HepG2 (cell line): ENCODE measurements around the gene CPXM2. TPM values are rescaled to one million over a fixed set of nuclear protein-coding genes. Genes with fewer than 3 reads are reported as not detected.

ENCODE experiments used
- ATAC-seq: fragments of 200-7000 bp; cut with Tn5 transposase; 3 replicates; pipeline ENCODE4 v1.9.1; 2020; ENCODE audit warnings: mild to moderate bottlenecking, moderate library complexity
- BruUV-seq: library from RNA; stranded (reverse); fragments of 400-500 nt; replicated peaks from 2 replicates; lab custom pipeline; 2021; lab: Mats Ljungman, UMichigan
- CTCF ChIA-PET: fragments of 300-600 bp; formaldehyde crosslinking; extraction: SDS; loops from one replicate; lab custom pipeline; 2021; ENCODE audit warnings: low total read pairs, inconsistent platforms, low intra/inter-chr PET ratio; lab: Yijun Ruan, JAX
- POLR2A ChIA-PET: fragments of 350-600 bp; sonication (Branson Sonifier 250); formaldehyde crosslinking; loops from one replicate; lab custom pipeline; 2020; ENCODE audit warnings: antibody characterized with exemption, inconsistent platforms; lab: Yijun Ruan, JAX
- DNase-seq: peaks from one replicate; pipeline ENCODE4 v3.0.0-alpha.2; 2015; ENCODE audit warnings: low spot score
- FAIRE-seq: peaks from 3 replicates; lab custom pipeline; 2011; peaks lifted over from hg19 to GRCh38; lab: Jason Lieb, UNC
- H2AFZ ChIP-seq: one replicate; pipeline ENCODE4 v1.6.1; 2011; ENCODE audit warnings: low read length, inconsistent platforms
- H3K27ac ChIP-seq: fragments of 300-600 bp; 3 replicates; pipeline ENCODE4 v1.8.0; 2011; ENCODE audit warnings: mixed run types, mild to moderate bottlenecking, mixed read lengths, low read length, inconsistent platforms; ENCODE audit not compliant: insufficient read depth; ENCODE audit errors: extremely low read length
- H3K27me3 ChIP-seq, 2 experiments: fragments of 200-600 bp in 1 of 2; 2 replicates in 1 of 2; 3 replicates in 1 of 2; pipeline versions ENCODE4 v1.6.0 to v1.8.0; 2011; ENCODE audit warnings: low read length in 2 of 2, mild to moderate bottlenecking in 2 of 2, moderate library complexity in 2 of 2, inconsistent platforms in 1 of 2; ENCODE audit not compliant: insufficient read depth in 2 of 2, control insufficient read depth in 1 of 2
- H3K36me3 ChIP-seq, 2 experiments: fragments of 200-600 bp in 1 of 2; replicated peaks in 1 of 2; 2 replicates in 1 of 2; 3 replicates in 1 of 2; pipeline versions ENCODE4 v1.5.1 to v1.8.0; 2011; ENCODE audit warnings: low read length in 2 of 2, inconsistent platforms in 1 of 2; ENCODE audit not compliant: insufficient read depth in 2 of 2, control insufficient read depth in 1 of 2
- H3K4me1 ChIP-seq: 2 replicates; pipeline ENCODE4 v1.5.1; 2012; ENCODE audit warnings: low read length, inconsistent platforms; ENCODE audit not compliant: insufficient read depth
- H3K4me2 ChIP-seq: 2 replicates; pipeline ENCODE4 v1.6.0; 2011; ENCODE audit warnings: low read depth, low read length, inconsistent platforms
- H3K4me3 ChIP-seq, 3 experiments: fragments of 200-600 bp in 1 of 3; sonication (generic), shearing (Covaris generic) in 1 of 3; replicated peaks in 1 of 3; 2 replicates each; pipeline ENCODE4 v1.5.1; 2011 to 2016; ENCODE audit warnings: low read length in 3 of 3, inconsistent platforms in 2 of 3, low read depth in 2 of 3, mild to moderate bottlenecking in 2 of 3, control low read depth in 1 of 3, mixed read lengths in 1 of 3; ENCODE audit not compliant: insufficient read depth in 1 of 3
- H3K79me2 ChIP-seq: one replicate; pipeline ENCODE4 v1.6.1; 2011; ENCODE audit warnings: low read length, inconsistent platforms; ENCODE audit not compliant: insufficient read depth
- H3K9ac ChIP-seq: 2 replicates; pipeline ENCODE4 v1.6.0; 2011; ENCODE audit warnings: mild to moderate bottlenecking, low read depth, low read length, inconsistent platforms; ENCODE audit not compliant: insufficient read depth
- H3K9me3 ChIP-seq: 2 replicates; pipeline ENCODE4 v1.5.1; 2012; ENCODE audit warnings: mild to moderate bottlenecking, low read length
- H4K20me1 ChIP-seq: 2 replicates; pipeline ENCODE4 v1.6.0; 2011; ENCODE audit warnings: inconsistent platforms, mild to moderate bottlenecking, low read length, moderate library complexity; ENCODE audit not compliant: insufficient read depth
- ADNP ChIP-seq: sonication (generic); formaldehyde crosslinking; IDR thresholded peaks from 2 replicates; pipeline ENCODE4 v1.4.0; 2020; ENCODE audit warnings: missing genetic modification reagents
- CBX2 ChIP-seq, 2 experiments: fragments of 200-600 bp in 1 of 2; sonication (generic); formaldehyde crosslinking in 1 of 2; IDR thresholded peaks; 2 replicates each; pipeline versions ENCODE4 v1.7.0 to v1.8.1; 2018 to 2022; ENCODE audit warnings: low read depth in 2 of 2, low read length in 1 of 2, mild to moderate bottlenecking in 1 of 2, missing genetic modification reagents in 1 of 2
- GPN1 ChIP-seq: sonication (generic); formaldehyde crosslinking; IDR thresholded peaks from 2 replicates; pipeline ENCODE4 v1.5.1; 2020; ENCODE audit warnings: missing genetic modification reagents, borderline replicate concordance
- MATR3 ChIP-seq: sonication (generic); formaldehyde crosslinking; IDR thresholded peaks from 2 replicates; pipeline ENCODE4 v1.4.0; 2020; ENCODE audit warnings: missing genetic modification reagents
- MTF1 ChIP-seq: sonication (generic); formaldehyde crosslinking; IDR thresholded peaks from 2 replicates; pipeline ENCODE4 v1.5.0; 2020; ENCODE audit warnings: missing genetic modification reagents
- THYN1 ChIP-seq: sonication (generic); formaldehyde crosslinking; IDR thresholded peaks from 2 replicates; pipeline ENCODE4 v1.8.1; 2023; ENCODE audit warnings: low read depth, mild to moderate bottlenecking, moderate library complexity, missing genetic modification reagents, borderline replicate concordance
- YEATS4 ChIP-seq: sonication (generic); formaldehyde crosslinking; IDR thresholded peaks from 2 replicates; pipeline ENCODE4 v1.4.0; 2020; ENCODE audit warnings: missing genetic modification reagents, borderline replicate concordance
- ZFYVE20 ChIP-seq: sonication (generic); formaldehyde crosslinking; IDR thresholded peaks from 2 replicates; pipeline ENCODE4 v1.8.0; 2023; ENCODE audit warnings: low read depth, mild to moderate bottlenecking, moderate library complexity, missing genetic modification reagents, borderline replicate concordance
- ZNF143 ChIP-seq: sonication (generic); formaldehyde crosslinking; IDR thresholded peaks from 2 replicates; pipeline ENCODE4 v1.4.0; 2020; ENCODE audit warnings: missing genetic modification reagents
- ZNF180 ChIP-seq: sonication (generic); formaldehyde crosslinking; IDR thresholded peaks from 2 replicates; pipeline ENCODE4 v1.4.0; 2020; ENCODE audit warnings: low read depth, missing genetic modification reagents, borderline replicate concordance
- ZNF383 ChIP-seq: sonication (generic); formaldehyde crosslinking; IDR thresholded peaks from 2 replicates; pipeline ENCODE4 v1.4.0; 2020; ENCODE audit warnings: missing genetic modification reagents, mild to moderate bottlenecking, borderline replicate concordance
- ZNF720 ChIP-seq: sonication (generic); formaldehyde crosslinking; IDR thresholded peaks from 2 replicates; pipeline ENCODE4 v1.4.0; 2020; ENCODE audit warnings: missing genetic modification reagents
- WGBS: methylation state at CpG from one replicate; pipeline ENCODE4 v1.1.6; 2017; ENCODE audit warnings: low lambda C conversion rate; 5-methylcytosine and 5-hydroxymethylcytosine counted together
- in situ Hi-C: cut with HindIII; loops from 2 replicates; pipeline ENCODE4 v1.10.0; 2017; ENCODE audit warnings: low pct_unique_long_range_greater_than_20kb; ENCODE audit not compliant: extremely low pct_ligation_motif_present
- intact Hi-C: fragments of 100-400 bp; cut with micrococcal nuclease; formaldehyde crosslinking; loops from one replicate; pipeline ENCODE4 v1.10.0; 2022; ENCODE audit not compliant: unreplicated experiment
- polyA plus RNA-seq, 8 experiments: library from polyadenylated mRNA; depleted of rRNA in 3 of 8; stranded (reverse) in 7 of 8; unstranded in 1 of 8; fragments of >200 nt; fragmentation: Illumina TruSeq in 4 of 8; extraction: Trizol in 4 of 8; gene quantifications; 2 replicates each; pipeline versions ENCODE4 v1.2.1 to v1.2.3, GENCODE V29; 2011 to 2016; ENCODE audit warnings: low read depth in 4 of 8, missing spikeins in 1 of 8, mixed read lengths in 1 of 8; ENCODE audit not compliant: insufficient read depth in 1 of 8
- total RNA-seq, 5 experiments: library from RNA; depleted of rRNA; stranded (reverse); fragments of >200 nt; fragmentation: Illumina TruSeq; extraction: Trizol; gene quantifications; 2 replicates each; pipeline ENCODE4 v1.2.3, GENCODE V29; 2016; ENCODE audit warnings: low read depth in 1 of 5
- TF ChIP-seq, protein P1 (sequence below): IDR thresholded peaks from 2 replicates; pipeline ENCODE4 v1.6.1; 2016; ENCODE audit warnings: low read depth
- TF ChIP-seq, protein P2 (sequence below): sonication (generic); formaldehyde crosslinking; IDR thresholded peaks from 2 replicates; pipeline ENCODE4 v1.8.0; 2022; ENCODE audit warnings: missing genetic modification reagents, mild to moderate bottlenecking, inconsistent platforms, borderline replicate concordance
- TF ChIP-seq, protein P3 (sequence below): sonication (generic); formaldehyde crosslinking; IDR thresholded peaks from 2 replicates; pipeline ENCODE4 v1.5.0; 2020; ENCODE audit warnings: missing genetic modification reagents

CPXM2 gene
- total and polyA plus RNA-seq, 2 of the 13 experiments (the other 11 are each of a cell fraction or from before 2014, with no cell fraction given) = 0.03 TPM; not detected in 1

DNA sequence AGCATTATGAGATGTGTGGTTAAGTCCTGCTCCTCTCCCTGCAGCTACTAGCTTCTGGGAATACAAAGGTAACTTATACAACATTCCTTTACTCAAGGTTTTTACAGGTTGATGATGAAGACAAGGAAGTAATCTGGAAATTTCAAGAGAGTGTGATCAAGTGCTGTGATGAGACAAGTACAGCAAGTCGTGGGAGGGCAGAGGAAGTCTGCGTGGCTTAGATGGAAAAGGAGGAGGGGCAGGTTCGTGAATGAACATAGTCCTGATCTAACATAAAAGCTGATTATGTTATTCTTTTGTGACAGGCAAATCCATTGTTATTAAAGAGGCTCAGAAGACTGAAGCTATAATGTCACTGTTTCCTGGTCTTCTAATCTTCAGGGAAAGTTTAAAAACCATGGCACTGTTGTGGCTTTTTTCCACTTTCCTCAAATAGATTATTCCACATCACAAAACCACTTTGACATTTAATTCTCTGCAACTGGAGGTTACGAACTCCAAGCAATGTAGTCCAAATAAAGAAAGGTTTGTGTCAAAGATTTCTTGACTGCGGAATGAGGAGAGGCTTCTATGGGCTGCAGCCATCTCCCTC lies 84.1 kb downstream of the CPXM2 start (continued):
- TF ChIP-seq, protein P1, sequence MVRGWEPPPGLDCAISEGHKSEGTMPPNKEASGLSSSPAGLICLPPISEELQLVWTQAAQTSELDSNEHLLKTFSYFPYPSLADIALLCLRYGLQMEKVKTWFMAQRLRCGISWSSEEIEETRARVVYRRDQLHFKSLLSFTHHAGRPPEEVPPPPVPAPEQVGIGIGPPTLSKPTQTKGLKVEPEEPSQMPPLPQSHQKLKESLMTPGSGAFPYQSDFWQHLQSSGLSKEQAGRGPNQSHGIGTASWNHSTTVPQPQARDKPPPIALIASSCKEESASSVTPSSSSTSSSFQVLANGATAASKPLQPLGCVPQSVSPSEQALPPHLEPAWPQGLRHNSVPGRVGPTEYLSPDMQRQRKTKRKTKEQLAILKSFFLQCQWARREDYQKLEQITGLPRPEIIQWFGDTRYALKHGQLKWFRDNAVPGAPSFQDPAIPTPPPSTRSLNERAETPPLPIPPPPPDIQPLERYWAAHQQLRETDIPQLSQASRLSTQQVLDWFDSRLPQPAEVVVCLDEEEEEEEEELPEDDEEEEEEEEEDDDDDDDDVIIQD (CRISPR knock-in tag) = no peak
- TF ChIP-seq ADNP (CRISPR knock-in tag) = no peak
- no peak for TF ChIP-seq YEATS4 (CRISPR knock-in tag)
- no peak for TF ChIP-seq ZNF383
- TF ChIP-seq ZNF180 (CRISPR knock-in tag) = no peak
- TF ChIP-seq ZFYVE20 (CRISPR knock-in tag) = no peak

DNA sequence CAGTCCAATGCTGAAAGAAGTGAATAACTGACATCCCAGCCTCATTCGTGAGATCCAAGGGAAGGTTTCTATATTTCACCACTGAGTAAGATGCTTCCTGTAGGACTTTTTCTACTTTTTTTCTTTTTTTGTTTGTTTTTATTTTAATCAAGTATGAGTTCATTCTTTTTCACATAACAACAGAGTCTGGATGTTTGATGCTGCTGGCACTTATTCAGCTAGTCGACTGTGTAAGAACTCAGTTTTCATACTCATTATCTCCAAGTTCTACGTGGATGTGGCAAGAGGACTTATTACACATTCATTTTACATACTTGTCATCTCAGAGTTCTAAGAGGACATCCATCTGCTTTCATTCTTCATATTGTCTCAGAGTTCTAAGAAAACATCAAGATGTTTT lies 86.9 kb downstream of the CPXM2 start:
- DNase-seq (no peak), FAIRE-seq (no peak)
- CTCF ChIA-PET = no interaction called here

More for the DNA sequence above, 86.9 kb downstream of the CPXM2 start:
- Histone ChIP-seq H3K4me1 (no peaks in the 10 kb centered on the region), H3K4me2 (no peak overlapping the region), H3K27ac (no peak overlapping the region), H2AFZ (no peak overlapping the region), H3K79me2 (no peaks in the 10 kb centered on the region), H4K20me1 (no peaks in the 10 kb centered on the region), H3K4me3 (no peak overlapping the region), H3K27me3 (no peaks in the 10 kb centered on the region), H3K36me3 (no peaks in the 10 kb centered on the region), H3K9me3 (no peaks in the 10 kb centered on the region), H3K9ac (no peak overlapping the region)
- TF ChIP-seq THYN1 (no peak), ZNF143 (CRISPR knock-in tag) (no peak), ZNF720 (CRISPR knock-in tag) (no peak), CBX2 (IDR thresholded peaks at IDR 0.05; ENCODE audit: low read depth, low read length) (no peak), CBX2 (CRISPR knock-in tag; IDR thresholded peaks at IDR 0.05; ENCODE audit: low read depth) (no peak), MTF1 (no peak), MATR3 (CRISPR knock-in tag) (no peak), GPN1 (CRISPR knock-in tag) (no peak)
- TF ChIP-seq, protein P2, sequence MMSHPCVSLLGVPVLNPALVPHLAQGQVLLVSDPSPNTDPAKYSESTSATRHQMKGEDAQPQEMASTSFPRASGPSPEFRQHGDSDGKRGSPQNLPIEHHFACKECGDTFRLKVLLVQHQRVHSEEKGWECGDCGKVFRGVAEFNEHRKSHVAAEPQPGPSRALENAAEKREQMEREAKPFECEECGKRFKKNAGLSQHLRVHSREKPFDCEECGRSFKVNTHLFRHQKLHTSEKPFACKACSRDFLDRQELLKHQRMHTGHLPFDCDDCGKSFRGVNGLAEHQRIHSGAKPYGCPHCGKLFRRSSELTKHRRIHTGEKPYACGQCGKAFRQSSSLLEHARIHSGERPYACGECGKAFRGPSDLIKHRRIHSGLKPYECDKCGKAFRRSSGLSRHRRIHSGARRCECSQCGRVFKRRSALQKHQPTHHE (CRISPR knock-in tag) = no peak
- TF ChIP-seq, protein P3, sequence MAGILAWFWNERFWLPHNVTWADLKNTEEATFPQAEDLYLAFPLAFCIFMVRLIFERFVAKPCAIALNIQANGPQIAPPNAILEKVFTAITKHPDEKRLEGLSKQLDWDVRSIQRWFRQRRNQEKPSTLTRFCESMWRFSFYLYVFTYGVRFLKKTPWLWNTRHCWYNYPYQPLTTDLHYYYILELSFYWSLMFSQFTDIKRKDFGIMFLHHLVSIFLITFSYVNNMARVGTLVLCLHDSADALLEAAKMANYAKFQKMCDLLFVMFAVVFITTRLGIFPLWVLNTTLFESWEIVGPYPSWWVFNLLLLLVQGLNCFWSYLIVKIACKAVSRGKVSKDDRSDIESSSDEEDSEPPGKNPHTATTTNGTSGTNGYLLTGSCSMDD (CRISPR knock-in tag) = no peak
- WGBS = 1% methylated on average over 3 of the region's 3 CpGs
- in situ Hi-C loops = no loop called here
- POLR2A ChIA-PET = no interaction called here
- intact Hi-C loops = no loop called here
- no peak for ATAC-seq
- no TSS peak for BruUV-seq
